K562 treated with DMSO at 1 percent for 12 hours (cell line): Measurements from ENCODE around the gene PRKCI. TPM values are rescaled to one million over a fixed set of nuclear protein-coding genes. Genes with fewer than 3 reads are reported as not detected.

Experiments
- total RNA-seq: library from RNA; unstranded; fragments of 300-600 nt; gene quantifications from 2 replicates; pipeline ENCODE4 v1.2.3, GENCODE V29; 2022; ENCODE audit not compliant: insufficient read depth

Gene PRKCI
- total RNA-seq, result 13.4 and 19.3 TPM in 2 replicates

DNA sequence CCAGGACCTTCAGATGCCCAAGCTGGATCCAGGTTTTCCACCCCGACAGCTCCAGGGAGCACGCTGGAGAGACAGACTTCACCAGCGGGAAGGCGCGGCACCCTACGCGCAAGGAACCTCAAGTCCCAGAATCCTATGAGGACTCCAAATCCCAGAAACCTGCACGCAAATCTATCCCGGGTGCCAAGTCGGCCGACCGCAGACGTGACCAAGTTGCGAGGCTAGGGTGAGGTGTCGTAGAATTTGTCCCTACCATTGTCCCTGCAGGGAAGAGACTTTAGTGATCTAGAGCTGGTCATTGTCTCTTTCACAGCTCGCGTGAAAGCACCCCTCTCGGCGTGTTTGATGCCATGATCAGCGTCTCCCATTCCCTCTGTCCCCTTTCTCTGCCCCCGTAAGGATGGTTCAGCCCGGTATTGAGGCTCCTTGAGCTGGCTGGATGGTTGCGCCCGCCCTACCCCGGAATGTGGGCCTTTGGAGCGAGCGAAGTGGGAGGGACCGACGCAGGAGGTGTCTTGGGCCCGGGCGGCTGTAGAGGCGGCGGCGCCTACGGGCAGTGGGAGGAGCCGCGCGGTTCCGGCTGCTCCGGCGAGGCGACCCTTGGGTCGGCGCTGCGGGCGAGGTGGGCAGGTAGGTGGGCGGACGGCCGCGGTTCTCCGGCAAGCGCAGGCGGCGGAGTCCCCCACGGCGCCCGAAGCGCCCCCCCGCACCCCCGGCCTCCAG, at the start of gene PRKCI:
PRKCI (plus strand) TSS at position 501 of the 723 bp plus-strand sequence. CDS start 246 bp downstream, outside the sequence.

DNA sequence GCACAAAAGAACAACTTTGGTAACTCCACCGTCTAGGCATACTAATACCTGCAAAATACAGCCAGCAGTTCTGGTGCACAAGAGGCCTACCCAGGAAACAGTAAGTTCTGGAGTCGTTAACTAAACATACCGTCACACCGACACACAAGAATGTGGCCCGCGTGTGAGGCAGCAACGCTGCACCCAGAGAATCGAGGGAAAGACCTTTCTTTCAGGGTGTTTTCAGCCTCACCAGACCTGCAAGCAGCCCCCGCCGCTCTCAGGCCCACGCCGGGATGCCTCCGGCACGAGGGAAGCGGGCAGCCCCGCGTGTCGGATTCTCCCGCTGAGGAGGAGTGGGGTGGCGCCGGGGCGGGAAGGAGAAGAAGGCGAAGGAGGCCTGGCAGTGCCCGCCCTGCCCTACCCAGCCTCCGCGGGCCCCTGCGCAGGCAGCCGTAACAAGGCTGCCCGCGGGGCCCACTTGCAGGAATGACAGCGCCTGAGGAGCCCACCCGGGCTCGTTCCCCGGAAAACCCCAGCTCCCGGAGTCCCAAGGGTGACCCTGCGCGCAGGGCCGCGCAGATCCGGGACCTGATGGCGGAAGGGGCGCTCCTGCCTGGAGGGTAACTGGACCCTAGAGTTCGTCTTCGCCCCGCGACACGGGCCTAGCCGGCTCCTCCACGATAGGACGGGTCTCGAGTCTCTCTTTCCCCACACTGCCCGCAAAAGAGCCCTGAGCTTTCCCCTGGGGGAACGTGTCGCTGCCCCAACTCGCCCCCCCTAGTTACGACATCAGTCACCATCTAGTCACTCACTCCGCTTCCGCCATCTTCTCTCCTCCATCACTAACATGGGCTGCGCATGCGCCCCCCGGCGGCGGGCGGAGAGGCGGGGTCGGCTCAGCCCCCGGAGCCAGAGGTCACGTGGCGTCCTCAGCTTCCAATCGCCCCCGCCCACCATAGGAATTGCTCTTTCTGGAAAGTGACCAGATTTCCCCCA, 41.0 kb upstream of the PRKCI start, which contains the start of gene PHC3:
PHC3 (minus strand) TSS at position 826 of the 978 bp plus-strand sequence; CDS start at position 808, 18 bp downstream.

Other genes with a start within 250 kb of the PRKCI start
- gene GPR160, start 184.4 kb upstream of the PRKCI start, total RNA-seq, result 4.9 and 12.4 TPM in 2 replicates
- gene PHC3, start 40.7 kb upstream of the PRKCI start, total RNA-seq, result 1.6 and 12.6 TPM in 2 replicates
- 3.4 and 36.2 TPM in 2 replicates for gene SKIL, start 135.3 kb downstream of the PRKCI start, total RNA-seq
- not detected in 2 replicates for gene CLDN11, start 196.4 kb downstream of the PRKCI start, total RNA-seq